Activated T-helper 1 cell treated with anti-CD3 and anti-CD28 coated beads, Interleukin-12 subunit alpha, Interleukin-12 subunit beta, Interleukin-2, Interleukin-4 antibody, amounts not matched to agents 30 ng/mL and 10 ng/mL and 1 ng/mL, durations not matched to agents 14 hours and 24 hours and 36 hours (primary cell): Measurements from ENCODE around the gene PROM1. TPM values are rescaled to one million over a fixed set of nuclear protein-coding genes. Genes with fewer than 3 reads are reported as not detected.

Source experiments
- DNase-seq: peaks from one replicate; pipeline ENCODE4 v3.0.0; 2021; ENCODE audit warnings: low spot score
- H3K27ac Mint-ChIP-seq: one replicate; pipeline ENCODE4 v1.8.0; 2021; ENCODE audit warnings: mild to moderate bottlenecking, mixed read lengths
- H3K27me3 Mint-ChIP-seq: one replicate; pipeline ENCODE4 v1.8.0; 2022; ENCODE audit warnings: mild to moderate bottlenecking, moderate library complexity, mixed read lengths; ENCODE audit not compliant: insufficient read depth
- H3K36me3 Mint-ChIP-seq: one replicate; pipeline ENCODE4 v1.8.0; 2021; ENCODE audit warnings: low read depth, mixed read lengths
- H3K4me1 Mint-ChIP-seq: one replicate; pipeline ENCODE4 v1.8.0; 2021; ENCODE audit warnings: low read depth, mixed read lengths
- H3K4me3 Mint-ChIP-seq: one replicate; pipeline ENCODE4 v1.8.0; 2021; ENCODE audit warnings: mild to moderate bottlenecking, moderate library complexity, mixed read lengths
- H3K9me3 Mint-ChIP-seq: one replicate; pipeline ENCODE4 v1.8.0; 2021; ENCODE audit warnings: mixed read lengths
- intact Hi-C: fragments of 100-400 bp; cut with micrococcal nuclease; formaldehyde crosslinking; loops from one replicate; pipeline ENCODE4 v1.15.1; 2024
- total RNA-seq: library from RNA; stranded (reverse); gene quantifications from 2 replicates; pipeline ENCODE4 v1.2.3, GENCODE V29; 2022

The PROM1 gene
- total RNA-seq, 1 donor from 2014 or later: not detected

DNA sequence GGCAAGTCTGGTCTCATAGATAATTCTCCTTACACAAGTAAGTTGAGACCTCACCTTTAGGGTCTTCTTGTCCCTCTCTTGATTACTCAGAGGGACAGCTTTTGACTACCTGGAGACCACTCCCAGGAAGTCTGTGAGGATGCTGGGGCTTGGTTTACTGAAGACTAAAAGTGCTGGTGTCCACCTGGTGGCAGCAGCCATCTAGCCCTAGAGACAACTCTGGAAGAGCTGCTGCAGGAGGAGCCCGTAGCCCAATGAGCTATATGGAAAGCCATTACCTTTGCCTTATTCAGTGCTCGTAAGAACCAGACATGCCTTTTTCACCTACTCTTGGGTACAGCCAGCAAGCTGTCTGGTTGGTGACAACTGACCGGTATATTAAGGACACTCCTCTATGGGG lies 128.2 kb downstream of the PROM1 start:
- Mint-ChIP-seq H3K27me3 (peaks cover 7% of the 10 kb centered on the region), H3K4me1 (no peaks in the 10 kb centered on the region), H3K9me3 (no peaks in the 10 kb centered on the region), H3K27ac (no peak overlapping the region), H3K36me3 (no peaks in the 10 kb centered on the region), H3K4me3 (no peak overlapping the region)
- intact Hi-C loops: loop anchor here (1.0 to 5.0 kb wide), 7 partner anchors 73 to 724 kb away; no protein-coding TSS in a partner anchor
- no peak for DNase-seq

DNA sequence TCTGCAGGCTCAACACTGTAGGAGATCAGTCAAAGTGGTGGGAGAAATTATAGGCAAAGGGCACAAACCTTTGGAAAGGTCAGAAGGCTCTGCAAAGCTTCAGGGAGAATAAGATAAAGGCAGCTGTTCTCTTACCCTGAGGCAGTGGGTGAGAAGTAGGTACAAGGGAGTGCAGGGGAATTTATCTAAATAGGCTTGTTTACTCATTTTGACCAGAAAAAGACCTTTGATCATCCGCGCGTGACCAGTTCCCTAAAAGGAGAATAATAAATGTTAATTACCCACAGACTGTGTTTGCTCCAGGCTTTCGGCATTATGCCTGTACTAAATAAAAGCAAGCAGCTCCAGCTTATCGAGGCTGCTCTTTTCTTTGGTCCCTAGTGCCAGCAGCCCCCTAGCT lies 130.2 kb downstream of the PROM1 start:
- no peaks in the 10 kb centered on the region for H3K4me1 Mint-ChIP-seq
- H3K27ac Mint-ChIP-seq: no peak overlapping the region
- intact Hi-C loops: no loop called here
- no peak for DNase-seq
- H3K4me3 Mint-ChIP-seq: no peak overlapping the region
- H3K9me3 Mint-ChIP-seq: no peaks in the 10 kb centered on the region
- no peaks in the 10 kb centered on the region for H3K36me3 Mint-ChIP-seq
- peaks cover 6% of the 10 kb centered on the region for H3K27me3 Mint-ChIP-seq

DNA sequence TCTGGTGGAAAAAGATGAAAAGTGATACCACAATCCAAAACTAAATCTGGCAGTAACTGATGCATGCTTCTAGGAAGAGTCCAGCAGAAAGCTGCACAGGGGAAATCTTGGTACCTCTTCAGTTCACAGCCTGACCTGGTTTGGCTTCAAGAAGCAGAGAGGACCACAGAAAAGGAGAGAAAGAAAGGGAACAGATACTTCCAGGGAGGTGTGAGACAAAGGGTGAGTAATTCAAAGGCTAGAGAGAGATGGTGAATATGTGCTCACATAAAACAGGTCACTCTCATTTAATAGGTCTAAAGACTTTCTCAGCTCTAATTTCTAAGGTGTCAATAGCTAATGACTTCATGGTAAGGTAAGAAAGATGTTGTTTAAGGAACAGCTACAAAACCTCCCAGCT lies 132.0 kb downstream of the PROM1 start:
- Mint-ChIP-seq H3K4me1 (no peaks in the 10 kb centered on the region), H3K27ac (no peak overlapping the region), H3K4me3 (no peak overlapping the region), H3K36me3 (no peaks in the 10 kb centered on the region), H3K27me3 (peaks cover 10% of the 10 kb centered on the region), H3K9me3 (no peaks in the 10 kb centered on the region)
- no peak for DNase-seq
- intact Hi-C loops: no loop called here

DNA sequence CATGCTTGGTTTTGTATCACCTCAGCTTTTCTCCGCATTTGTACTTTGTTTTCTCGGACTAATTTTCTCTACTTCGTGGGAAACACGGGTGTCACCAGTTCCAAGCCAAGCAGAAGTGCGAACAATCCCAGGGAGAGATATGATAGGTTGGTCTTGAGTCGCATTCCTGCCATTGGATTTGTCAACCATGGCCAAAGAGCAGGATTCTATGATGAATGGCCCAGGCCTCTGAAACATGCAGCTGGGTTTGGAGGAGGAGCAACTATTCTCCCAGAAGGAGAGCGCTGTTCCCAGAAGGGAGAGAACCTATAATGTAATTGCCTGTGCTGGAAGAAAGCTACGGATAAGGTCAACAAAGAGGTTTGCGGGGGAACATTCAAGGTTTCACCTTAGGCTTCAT lies 135.0 kb downstream of the PROM1 start:
- Mint-ChIP-seq H3K4me3 (no peak overlapping the region), H3K36me3 (no peaks in the 10 kb centered on the region), H3K27me3 (peaks cover 10% of the 10 kb centered on the region), H3K27ac (no peak overlapping the region), H3K9me3 (no peaks in the 10 kb centered on the region), H3K4me1 (no peaks in the 10 kb centered on the region)
- intact Hi-C loops: no loop called here
- DNase-seq: no peak

DNA sequence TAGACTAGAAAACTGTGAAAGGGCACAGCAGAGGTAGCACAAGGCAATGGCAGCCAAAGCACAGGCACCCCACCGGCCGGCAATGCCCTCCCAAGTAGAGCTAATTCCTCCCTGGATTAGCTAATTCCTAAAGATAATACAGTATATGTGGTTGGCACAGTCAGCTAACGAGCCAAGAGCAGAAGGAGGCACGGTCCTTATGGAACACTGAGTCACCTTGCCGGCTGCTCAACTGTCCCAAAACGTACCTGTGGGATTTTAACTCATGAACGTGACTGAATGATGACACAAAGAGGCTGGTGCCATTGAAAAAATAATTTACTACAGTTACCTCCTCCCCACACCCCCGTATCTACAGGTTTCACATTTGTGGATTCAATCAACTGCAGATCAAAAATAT lies 136.1 kb downstream of the PROM1 start:
- Mint-ChIP-seq H3K36me3 (no peaks in the 10 kb centered on the region), H3K27me3 (peaks cover 10% of the 10 kb centered on the region), H3K4me1 (no peaks in the 10 kb centered on the region), H3K4me3 (no peak overlapping the region), H3K27ac (no peak overlapping the region), H3K9me3 (no peaks in the 10 kb centered on the region)
- DNase-seq: no peak
- intact Hi-C loops: no loop called here

DNA sequence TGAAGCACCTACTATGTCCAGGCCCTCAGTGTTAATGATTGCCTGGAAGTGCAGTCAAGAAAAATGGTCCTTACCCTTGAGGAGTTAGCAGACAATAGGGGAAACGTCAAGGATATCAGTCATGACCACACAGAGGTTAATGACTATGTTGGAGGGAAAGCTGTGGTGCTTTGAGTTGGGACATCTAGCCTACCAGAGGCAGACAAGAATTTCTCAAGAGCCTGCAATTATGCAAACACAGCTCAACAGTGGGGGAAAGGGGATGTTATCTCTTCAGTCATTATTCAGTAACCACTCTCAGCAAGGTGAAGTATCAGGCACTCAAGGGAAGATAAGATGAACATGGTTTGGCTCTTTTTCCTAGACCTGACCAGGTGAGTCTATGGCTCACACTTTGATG lies 138.3 kb downstream of the PROM1 start:
- Mint-ChIP-seq H3K36me3 (no peaks in the 10 kb centered on the region), H3K27ac (no peak overlapping the region), H3K27me3 (peaks cover 6% of the 10 kb centered on the region), H3K4me3 (no peak overlapping the region), H3K9me3 (no peaks in the 10 kb centered on the region), H3K4me1 (no peaks in the 10 kb centered on the region)
- DNase-seq: no peak
- intact Hi-C loops: no loop called here

DNA sequence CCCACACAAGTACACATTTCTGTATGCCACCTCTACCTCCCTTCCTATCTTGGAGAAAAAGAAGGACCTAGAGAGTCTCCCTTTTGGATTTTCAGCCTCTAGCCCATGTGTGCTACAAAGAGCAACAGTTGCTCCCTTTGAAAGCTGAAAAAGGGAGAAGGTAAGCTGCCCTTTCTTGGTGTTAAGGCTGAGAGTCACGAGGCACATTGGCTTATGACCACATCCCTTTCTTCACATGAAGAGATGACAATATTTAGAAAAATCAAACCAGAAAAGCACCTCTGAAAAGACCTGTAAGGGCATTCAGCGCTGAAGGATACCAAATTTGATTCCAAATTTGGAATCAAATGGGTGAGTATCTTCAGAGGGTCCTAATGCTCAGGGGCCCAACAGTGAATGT lies 138.9 kb downstream of the PROM1 start:
- Mint-ChIP-seq H3K9me3 (no peaks in the 10 kb centered on the region), H3K4me1 (no peaks in the 10 kb centered on the region), H3K27me3 (peaks cover 6% of the 10 kb centered on the region), H3K27ac (no peak overlapping the region), H3K4me3 (no peak overlapping the region), H3K36me3 (no peaks in the 10 kb centered on the region)
- DNase-seq: no peak
- intact Hi-C loops: no loop called here

DNA sequence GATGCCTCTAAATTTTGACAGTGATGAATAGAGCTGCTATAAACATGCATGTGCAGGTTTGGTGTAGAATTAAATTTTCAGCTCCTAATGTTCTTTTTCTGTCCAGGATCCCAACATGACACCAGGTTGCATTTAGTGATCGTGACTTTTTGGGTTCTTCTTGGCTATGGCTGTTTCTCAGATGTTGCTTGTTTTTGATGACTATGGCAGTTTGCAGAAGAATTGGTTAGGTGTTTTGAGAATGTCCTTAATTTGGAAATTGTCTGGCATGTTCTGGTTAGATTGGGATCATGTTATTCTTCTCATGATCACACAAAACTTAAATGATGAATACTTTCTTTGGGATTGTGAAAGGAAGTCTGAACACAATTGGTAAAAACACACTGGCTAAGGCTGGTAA lies 141.5 kb downstream of the PROM1 start:
- Mint-ChIP-seq H3K27ac (no peak overlapping the region), H3K27me3 (peaks cover 11% of the 10 kb centered on the region), H3K4me1 (no peaks in the 10 kb centered on the region), H3K9me3 (no peaks in the 10 kb centered on the region), H3K36me3 (no peaks in the 10 kb centered on the region), H3K4me3 (no peak overlapping the region)
- no peak for DNase-seq
- intact Hi-C loops: no loop called here

DNA sequence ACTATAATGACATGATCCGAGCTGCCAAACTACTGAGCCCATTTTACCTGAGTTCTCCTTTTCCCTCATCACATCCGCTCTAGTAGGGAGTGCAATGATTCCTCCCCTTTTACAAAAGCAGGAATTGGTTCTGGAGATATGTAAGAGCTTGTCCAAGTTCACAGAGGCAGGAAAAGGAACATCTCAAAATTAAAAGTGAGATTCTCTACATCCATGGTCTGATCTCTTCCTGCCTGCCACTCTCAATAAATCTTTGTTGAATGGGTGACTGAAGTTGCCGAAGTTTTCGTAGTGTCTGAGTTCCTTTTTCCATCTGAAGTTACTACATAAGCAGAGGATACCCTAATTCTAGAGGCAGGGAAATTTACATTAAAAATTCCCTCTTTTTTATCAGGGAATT lies 145.2 kb downstream of the PROM1 start, which contains the start of gene FGFBP1:
FGFBP1 (minus strand) TSS at position 101 of the 400 bp plus-strand sequence. CDS start 2,108 bp downstream, outside the sequence.
- Mint-ChIP-seq H3K27me3 (peaks cover 12% of the 10 kb centered on the region), H3K36me3 (no peaks in the 10 kb centered on the region), H3K9me3 (no peaks in the 10 kb centered on the region), H3K27ac (no peak within 1 kb of the TSS), H3K4me3 (no peak within 1 kb of the TSS), H3K4me1 (no peaks in the 10 kb centered on the region)
- intact Hi-C loops: no loop called here
- no peak for DNase-seq

DNA sequence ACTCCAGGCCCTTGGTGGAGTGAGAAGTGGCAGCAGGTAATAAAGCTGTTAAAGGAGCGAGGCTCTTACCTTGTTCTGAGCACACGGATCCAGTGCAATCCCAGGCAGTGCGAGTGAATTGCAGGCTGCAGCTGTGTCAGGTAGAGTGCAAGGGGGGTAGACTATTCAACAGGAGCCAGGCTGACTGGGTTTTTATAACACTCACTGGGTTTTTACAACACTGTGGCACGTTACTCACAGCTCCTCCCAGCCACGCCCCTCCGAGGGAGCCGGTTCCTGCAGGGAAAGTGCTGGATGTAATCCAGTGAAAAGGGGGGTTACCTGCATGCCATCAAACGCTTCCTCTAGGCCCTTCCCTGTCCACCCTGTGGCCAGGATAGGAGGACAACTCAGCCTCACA lies 145.6 kb downstream of the PROM1 start:
- no peaks in the 10 kb centered on the region for H3K9me3 Mint-ChIP-seq
- no peaks in the 10 kb centered on the region for H3K36me3 Mint-ChIP-seq
- peaks cover 12% of the 10 kb centered on the region for H3K27me3 Mint-ChIP-seq
- no peak for DNase-seq
- H3K4me1 Mint-ChIP-seq: no peaks in the 10 kb centered on the region
- no peak overlapping the region for H3K4me3 Mint-ChIP-seq
- intact Hi-C loops: no loop called here
- H3K27ac Mint-ChIP-seq: no peak overlapping the region

DNA sequence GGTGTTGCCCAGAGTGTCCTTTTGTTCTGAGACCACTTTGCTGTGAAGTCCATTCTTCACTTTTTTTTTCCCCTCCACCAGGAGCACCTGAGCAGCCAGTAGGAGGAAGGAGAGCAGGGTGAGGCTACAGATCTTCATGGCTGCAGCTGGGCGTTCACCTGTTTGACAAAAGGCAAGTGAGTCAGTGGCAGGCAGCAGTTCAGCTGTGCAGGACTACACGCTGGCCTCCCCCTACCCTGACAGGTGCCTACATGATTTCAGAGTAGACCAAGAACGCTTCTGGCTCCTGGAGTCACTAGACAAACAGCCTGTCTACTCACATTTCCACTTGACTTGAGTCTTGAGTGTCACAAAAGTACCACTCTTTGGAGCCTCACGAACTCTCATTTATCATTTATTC lies 147.3 kb downstream of the PROM1 start:
- no peak overlapping the region for H3K27ac Mint-ChIP-seq
- no peaks in the 10 kb centered on the region for H3K36me3 Mint-ChIP-seq
- no peak overlapping the region for H3K4me3 Mint-ChIP-seq
- H3K27me3 Mint-ChIP-seq: peaks cover 15% of the 10 kb centered on the region
- H3K4me1 Mint-ChIP-seq: no peaks in the 10 kb centered on the region
- intact Hi-C loops: no loop called here
- no peak for DNase-seq
- H3K9me3 Mint-ChIP-seq: no peaks in the 10 kb centered on the region

DNA sequence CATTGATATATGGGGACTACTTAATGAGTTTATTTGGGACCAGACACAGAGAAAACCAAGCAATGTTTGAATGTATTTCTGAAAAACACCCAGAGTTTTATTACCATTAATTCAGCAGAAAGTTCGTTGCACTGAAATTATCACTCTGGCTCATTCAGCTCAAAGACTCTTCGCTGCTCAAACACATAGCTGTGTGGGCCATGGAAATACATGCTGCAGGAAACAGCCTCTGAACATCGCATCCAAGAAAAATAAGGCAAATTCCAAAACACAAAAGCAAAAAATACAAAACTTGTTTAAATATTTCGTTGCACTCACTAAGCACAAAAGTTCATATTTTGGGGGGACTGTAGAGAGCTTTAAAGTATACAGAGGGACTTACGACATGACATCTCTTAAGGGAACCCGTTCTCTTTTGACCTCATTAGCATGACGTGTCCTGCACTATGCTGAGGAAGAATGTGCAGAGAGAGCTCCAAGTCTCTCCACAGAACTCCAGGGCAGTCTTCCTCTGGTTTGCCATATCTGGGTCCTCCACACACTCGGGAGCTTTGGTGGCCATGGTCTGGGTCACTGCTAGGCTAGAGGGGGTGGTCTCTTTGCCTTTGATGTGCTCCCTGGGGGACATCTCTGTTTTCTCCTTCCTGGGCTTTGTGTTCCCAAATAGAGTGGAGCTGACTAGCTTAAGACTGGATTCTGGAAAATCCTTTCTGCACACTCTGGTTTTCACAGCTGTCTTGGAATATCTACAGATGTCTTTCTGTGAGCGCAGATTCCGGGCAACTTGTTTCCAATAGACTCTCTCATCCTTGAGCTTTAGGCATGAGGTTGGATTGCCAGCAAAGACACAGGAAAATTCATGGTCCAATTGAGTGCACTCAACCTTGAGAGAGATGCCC lies 148.1 kb downstream of the PROM1 start:
- H3K36me3 Mint-ChIP-seq: no peaks in the 10 kb centered on the region
- H3K9me3 Mint-ChIP-seq: no peaks in the 10 kb centered on the region
- no peak overlapping the region for H3K27ac Mint-ChIP-seq
- no peaks in the 10 kb centered on the region for H3K4me1 Mint-ChIP-seq
- no peak for DNase-seq
- intact Hi-C loops: no loop called here
- no peak overlapping the region for H3K4me3 Mint-ChIP-seq
- peaks cover 15% of the 10 kb centered on the region for H3K27me3 Mint-ChIP-seq

DNA sequence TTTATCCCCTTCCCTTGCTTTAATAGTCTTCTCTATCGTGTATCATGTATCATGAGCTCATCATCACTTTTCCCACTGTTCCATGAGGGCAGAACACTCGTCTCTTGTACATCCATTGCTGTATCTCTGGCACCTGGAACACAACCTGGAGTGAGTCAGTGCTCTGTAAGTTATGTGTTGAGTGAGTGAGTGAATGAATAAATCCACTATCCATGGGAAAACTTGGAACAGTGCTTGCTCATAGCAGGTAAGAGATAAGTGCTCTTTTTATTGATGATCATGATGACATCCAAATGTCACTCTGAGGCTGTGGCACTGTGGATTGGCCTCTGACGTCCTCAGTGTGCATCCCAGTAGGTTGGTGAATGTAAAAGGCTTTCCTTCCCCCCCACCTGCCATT lies 149.6 kb downstream of the PROM1 start:
- intact Hi-C loops: no loop called here
- Mint-ChIP-seq H3K27ac (no peak overlapping the region), H3K4me3 (no peak overlapping the region), H3K4me1 (peaks cover 11% of the 10 kb centered on the region), H3K27me3 (peaks cover 15% of the 10 kb centered on the region), H3K36me3 (no peaks in the 10 kb centered on the region), H3K9me3 (no peaks in the 10 kb centered on the region)
- DNase-seq: no peak
